CD14-positive monocyte (primary cell): ENCODE data around the gene ZNRF4. TPM values are rescaled to one million over a fixed set of nuclear protein-coding genes. Genes with fewer than 3 reads are reported as not detected.

Source experiments
- DNase-seq, 3 donors: peaks; one replicate each; pipeline ENCODE4 v3.0.0-alpha.2; 2011 to 2022
- H2AFZ ChIP-seq: 2 replicates; pipeline ENCODE4 v1.6.0; 2012; ENCODE audit warnings: mild to moderate bottlenecking, low read depth, low read length, inconsistent platforms; ENCODE audit not compliant: insufficient read depth, poor library complexity, severe bottlenecking
- H3K27ac ChIP-seq, 2 donors: 1 replicate in 1 of 2; 2 replicates in 1 of 2; pipeline ENCODE4 v1.5.1; 2012 to 2013; ENCODE audit warnings: low read length in 2 of 2, control low read depth in 1 of 2, inconsistent platforms in 1 of 2, low read depth in 1 of 2, mild to moderate bottlenecking in 1 of 2
- H3K27me3 ChIP-seq, 2 donors: one replicate each; pipeline versions ENCODE4 v1.6.0 to v1.6.1; 2011 to 2013; ENCODE audit warnings: low read length in 2 of 2; ENCODE audit not compliant: control insufficient read depth in 2 of 2, insufficient read depth in 2 of 2
- H3K36me3 ChIP-seq, 2 donors: replicated peaks in 1 of 2; 1 replicate in 1 of 2; 2 replicates in 1 of 2; pipeline versions ENCODE4 v1.5.1 to v1.6.1; 2012 to 2013; ENCODE audit warnings: low read length in 2 of 2, control low read depth in 1 of 2, inconsistent platforms in 1 of 2, mild to moderate bottlenecking in 1 of 2; ENCODE audit not compliant: insufficient read depth in 2 of 2, control insufficient read depth in 1 of 2
- H3K4me1 ChIP-seq, 2 donors: 1 replicate in 1 of 2; 2 replicates in 1 of 2; pipeline versions ENCODE4 v1.5.1 to v1.6.1; 2012 to 2013; ENCODE audit warnings: low read length in 2 of 2, control low read depth in 1 of 2, inconsistent platforms in 1 of 2, mild to moderate bottlenecking in 1 of 2, moderate library complexity in 1 of 2; ENCODE audit not compliant: insufficient read depth in 2 of 2, control insufficient read depth in 1 of 2
- H3K4me2 ChIP-seq: replicated peaks from 2 replicates; pipeline ENCODE3; 2012; ENCODE audit warnings: low read length, moderate library complexity, mild to moderate bottlenecking; ENCODE audit not compliant: poor library complexity, severe bottlenecking; ENCODE audit errors: extremely low read depth
- H3K4me3 ChIP-seq, 3 experiments: fragments of 200-600 bp in 1 of 3; sonication (generic) in 1 of 3; replicated peaks in 1 of 3; 1 replicate in 2 of 3; 2 replicates in 1 of 3; pipeline ENCODE4 v1.5.1; 2011 to 2013; ENCODE audit warnings: low read length in 3 of 3, mild to moderate bottlenecking in 3 of 3, control low read depth in 2 of 3, low read depth in 2 of 3, inconsistent platforms in 1 of 3, moderate library complexity in 1 of 3
- H3K79me2 ChIP-seq: 2 replicates; pipeline ENCODE4 v1.6.0; 2012; ENCODE audit warnings: mild to moderate bottlenecking, control low read depth, inconsistent platforms, low read length, moderate library complexity; ENCODE audit not compliant: insufficient read depth
- H3K9ac ChIP-seq: 2 replicates; pipeline ENCODE4 v1.6.0; 2017; ENCODE audit warnings: low read length, mild to moderate bottlenecking; ENCODE audit not compliant: insufficient read depth, poor library complexity, severe bottlenecking
- H3K9me3 ChIP-seq, 2 donors: replicated peaks in 1 of 2; 1 replicate in 1 of 2; 2 replicates in 1 of 2; pipeline versions ENCODE4 v1.5.1 to v1.6.1; 2012 to 2013; ENCODE audit warnings: low read length in 2 of 2, control low read depth in 1 of 2; ENCODE audit not compliant: control insufficient read depth in 1 of 2, insufficient read depth in 1 of 2
- H4K20me1 ChIP-seq: 2 replicates; pipeline ENCODE4 v1.6.0; 2012; ENCODE audit warnings: mild to moderate bottlenecking, low read length, control low read depth, moderate library complexity; ENCODE audit not compliant: insufficient read depth
- H3K27ac Mint-ChIP-seq, 7 donors: one replicate each; pipeline ENCODE4 v1.8.0; 2020; ENCODE audit warnings: mild to moderate bottlenecking in 7 of 7, mixed read lengths in 7 of 7, moderate library complexity in 6 of 7, inconsistent platforms in 2 of 7
- H3K27me3 Mint-ChIP-seq, 3 donors: one replicate each; pipeline ENCODE4 v1.8.0; 2021 to 2022; ENCODE audit warnings: low read depth in 3 of 3, mild to moderate bottlenecking in 3 of 3, mixed read lengths in 3 of 3, moderate library complexity in 3 of 3, inconsistent platforms in 1 of 3
- H3K36me3 Mint-ChIP-seq, 2 donors: one replicate each; pipeline ENCODE4 v1.8.0; 2020; ENCODE audit warnings: mixed read lengths in 2 of 2, inconsistent platforms in 1 of 2, mild to moderate bottlenecking in 1 of 2
- H3K4me1 Mint-ChIP-seq: one replicate; pipeline ENCODE4 v1.8.0; 2020; ENCODE audit warnings: mild to moderate bottlenecking, mixed read lengths
- H3K4me3 Mint-ChIP-seq, 2 donors: one replicate each; pipeline ENCODE4 v1.8.0; 2020; ENCODE audit warnings: mild to moderate bottlenecking in 2 of 2, mixed read lengths in 2 of 2, moderate library complexity in 1 of 2
- H3K9me3 Mint-ChIP-seq, 7 donors: one replicate each; pipeline ENCODE4 v1.8.0; 2020 to 2022; ENCODE audit warnings: mixed read lengths in 7 of 7, mild to moderate bottlenecking in 6 of 7, moderate library complexity in 6 of 7, inconsistent platforms in 2 of 7
- WGBS: methylation state at CpG from one replicate; pipeline ENCODE4 v1.1.5; 2013; ENCODE audit warnings: missing lambda C conversion rate; ENCODE audit not compliant: insufficient coverage; 5-methylcytosine and 5-hydroxymethylcytosine counted together
- intact Hi-C, 2 donors: fragments of 100-400 bp; cut with micrococcal nuclease; formaldehyde crosslinking; loops; one replicate each; pipeline versions ENCODE4 v1.15.0 to v1.15.1; 2023
- polyA plus RNA-seq, 3 donors: library from polyadenylated mRNA; depleted of rRNA in 1 of 3; unstranded in 2 of 3; stranded (reverse) in 1 of 3; fragments of 300-500 nt in 2 of 3; fragments of >200 nt in 1 of 3; fragmentation: Illumina TruSeq in 2 of 3; gene quantifications; 1 replicate in 2 of 3; 2 replicates in 1 of 3; pipeline ENCODE4 v1.2.3, GENCODE V29; 2012 to 2021
- TF ChIP-seq, protein P1 (sequence below): fragments of 200-600 bp; IDR thresholded peaks from one replicate; pipeline ENCODE4 v1.8.0; 2022; ENCODE audit warnings: antibody characterized with exemption, mild to moderate bottlenecking

The ZNRF4 gene
- polyA plus RNA-seq, 3 donors: not detected

DNA sequence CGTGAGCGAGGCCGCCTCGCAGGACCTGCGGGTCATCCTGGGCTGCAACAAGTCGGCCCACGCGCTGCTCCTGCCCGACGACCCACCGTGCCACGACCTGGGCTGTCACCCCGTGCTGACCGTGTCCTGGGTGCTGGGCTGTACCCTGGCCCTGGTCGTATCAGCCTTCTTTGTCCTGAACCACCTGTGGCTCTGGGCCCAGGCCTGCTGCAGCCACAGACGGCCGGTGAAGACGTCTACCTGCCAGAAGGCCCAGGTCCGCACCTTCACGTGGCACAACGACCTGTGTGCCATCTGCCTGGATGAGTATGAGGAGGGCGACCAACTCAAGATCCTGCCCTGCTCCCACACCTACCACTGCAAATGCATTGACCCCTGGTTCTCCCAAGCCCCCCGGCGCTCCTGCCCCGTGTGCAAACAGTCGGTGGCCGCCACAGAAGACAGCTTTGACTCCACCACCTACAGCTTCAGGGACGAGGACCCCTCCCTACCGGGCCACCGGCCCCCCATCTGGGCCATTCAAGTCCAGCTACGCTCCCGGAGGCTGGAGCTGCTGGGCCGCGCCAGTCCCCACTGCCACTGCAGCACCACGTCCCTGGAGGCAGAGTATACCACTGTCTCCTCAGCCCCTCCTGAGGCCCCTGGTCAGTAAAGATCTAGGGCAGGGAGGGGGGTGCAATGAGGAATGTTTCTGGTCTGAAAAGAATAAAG is 1.1 kb downstream of the ZNRF4 start:
- 92% methylated on average over 23 of the region's 35 CpGs for WGBS
- TF ChIP-seq, protein P1, sequence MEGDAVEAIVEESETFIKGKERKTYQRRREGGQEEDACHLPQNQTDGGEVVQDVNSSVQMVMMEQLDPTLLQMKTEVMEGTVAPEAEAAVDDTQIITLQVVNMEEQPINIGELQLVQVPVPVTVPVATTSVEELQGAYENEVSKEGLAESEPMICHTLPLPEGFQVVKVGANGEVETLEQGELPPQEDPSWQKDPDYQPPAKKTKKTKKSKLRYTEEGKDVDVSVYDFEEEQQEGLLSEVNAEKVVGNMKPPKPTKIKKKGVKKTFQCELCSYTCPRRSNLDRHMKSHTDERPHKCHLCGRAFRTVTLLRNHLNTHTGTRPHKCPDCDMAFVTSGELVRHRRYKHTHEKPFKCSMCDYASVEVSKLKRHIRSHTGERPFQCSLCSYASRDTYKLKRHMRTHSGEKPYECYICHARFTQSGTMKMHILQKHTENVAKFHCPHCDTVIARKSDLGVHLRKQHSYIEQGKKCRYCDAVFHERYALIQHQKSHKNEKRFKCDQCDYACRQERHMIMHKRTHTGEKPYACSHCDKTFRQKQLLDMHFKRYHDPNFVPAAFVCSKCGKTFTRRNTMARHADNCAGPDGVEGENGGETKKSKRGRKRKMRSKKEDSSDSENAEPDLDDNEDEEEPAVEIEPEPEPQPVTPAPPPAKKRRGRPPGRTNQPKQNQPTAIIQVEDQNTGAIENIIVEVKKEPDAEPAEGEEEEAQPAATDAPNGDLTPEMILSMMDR: no peak
- Histone ChIP-seq H3K36me3 (no peaks in the 10 kb centered on the region), H3K4me1 (no peaks in the 10 kb centered on the region), H3K27me3 (no peaks in the 10 kb centered on the region), H3K4me2 (no peak overlapping the region), H4K20me1 (no peaks in the 10 kb centered on the region), H3K4me3 (no peak overlapping the region), H2AFZ (no peak overlapping the region), H3K79me2 (no peaks in the 10 kb centered on the region), H3K9ac (no peak overlapping the region), H3K9me3 (peaks cover 6 to 22% of the 10 kb centered on the region in 2 donors), H3K27ac (no peak overlapping the region)
- Mint-ChIP-seq H3K36me3 (no peaks in the 10 kb centered on the region), H3K4me1 (no peaks in the 10 kb centered on the region), H3K27me3 (peaks cover 0 to 3% (median 2%) of the 10 kb centered on the region in 3 donors), H3K27ac (no peak overlapping the region), H3K9me3 (peaks cover 2 to 25% (median 17%) of the 10 kb centered on the region in 7 donors), H3K4me3 (no peak overlapping the region)
- intact Hi-C loops: no loop called here
- no peak for DNase-seq

DNA sequence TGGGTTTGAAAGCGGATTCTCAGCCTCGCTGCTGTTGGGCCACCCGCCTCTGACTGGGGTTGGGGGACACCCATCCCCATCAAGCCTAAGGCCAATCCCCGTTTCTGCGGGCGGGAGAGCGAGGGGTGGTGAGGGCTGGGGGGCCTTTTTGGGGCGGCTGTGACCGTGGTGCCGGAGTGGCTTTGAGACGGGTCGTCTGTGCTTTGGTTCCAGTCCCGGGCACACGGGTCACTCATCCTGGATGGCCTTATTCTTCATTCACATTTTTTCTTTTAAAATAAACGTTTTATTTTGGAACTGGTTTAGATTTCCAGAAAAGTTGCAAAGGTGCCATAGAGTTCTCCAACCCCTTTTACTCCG is 1.6 kb downstream of the ZNRF4 start:
- Mint-ChIP-seq H3K4me3 (no peak overlapping the region), H3K4me1 (no peaks in the 10 kb centered on the region), H3K9me3 (peaks cover 3 to 31% (median 21%) of the 10 kb centered on the region in 7 donors), H3K27ac (no peak overlapping the region), H3K36me3 (no peaks in the 10 kb centered on the region), H3K27me3 (peaks cover 0 to 3% (median 2%) of the 10 kb centered on the region in 3 donors)
- 70% methylated on average over 2 of the region's 16 CpGs for WGBS
- Histone ChIP-seq H3K27me3 (no peaks in the 10 kb centered on the region), H3K4me3 (no peak overlapping the region), H3K27ac (no peak overlapping the region), H4K20me1 (no peaks in the 10 kb centered on the region), H3K9me3 (peaks cover 11 to 28% of the 10 kb centered on the region in 2 donors), H3K4me2 (no peak overlapping the region), H3K4me1 (no peaks in the 10 kb centered on the region), H3K9ac (no peak overlapping the region), H3K36me3 (no peaks in the 10 kb centered on the region), H2AFZ (no peak overlapping the region), H3K79me2 (no peaks in the 10 kb centered on the region)
- DNase-seq: no peak
- intact Hi-C loops: no loop called here
- TF ChIP-seq, protein P1: no peak
